Measurements from ENCODE around the gene GABBR2.

- TF ChIP-seq CTCF (IDR thresholded peaks at IDR 0.05) (no peak), POLR2A (IDR thresholded peaks at IDR 0.05) (no peak)
These were observed 345.1 kb downstream of the GABBR2 start for GRCh38 chr9:98363644-98364043.

Data from uterus (tissue), 2 donors.